ENCODE measurements around the gene PRKACB. TPM values are rescaled to one million over a fixed set of nuclear protein-coding genes. Genes with fewer than 3 reads are reported as not detected.
A peak's percentile ranks its signal among the peaks of the same experiment; 100 is the strongest.

The PRKACB gene
- total RNA-seq, 1 experiment from 2014 or later = 16.6 TPM

GRCh38 chr1:84259376-84259775 is 115.3 kb downstream of the PRKACB start:
- DNase-seq = no peak
- Histone ChIP-seq H3K27me3 (ENCODE audit: control insufficient read depth, insufficient read depth, low read length) (no peaks in the 10 kb centered on the region), H3K4me3 (ENCODE audit: insufficient read depth, low read depth, low read length) (no peak overlapping the region), H3K36me3 (replicated peaks; ENCODE audit: control insufficient read depth, insufficient read depth, low read length) (no peaks in the 10 kb centered on the region)

- no peaks in the 10 kb centered on the region for H3K36me3 ChIP-seq (replicated peaks; ENCODE audit: control insufficient read depth, insufficient read depth, low read length)
- no peaks in the 10 kb centered on the region for H3K27me3 ChIP-seq (ENCODE audit: control insufficient read depth, insufficient read depth, low read length)
- no peak overlapping the region for H3K4me3 ChIP-seq (ENCODE audit: insufficient read depth, low read depth, low read length)
- DNase-seq = no peak
Measured at GRCh38 chr1:84259989-84260388, 115.9 kb downstream of the PRKACB start.

- Histone ChIP-seq H3K27me3 (ENCODE audit: control insufficient read depth, insufficient read depth, low read length) (no peaks in the 10 kb centered on the region), H3K4me3 (ENCODE audit: insufficient read depth, low read depth, low read length) (no peak overlapping the region), H3K36me3 (replicated peaks; ENCODE audit: control insufficient read depth, insufficient read depth, low read length) (no peaks in the 10 kb centered on the region)
- DNase-seq = no peak
Measured at GRCh38 chr1:84260852-84261518, 116.9 kb downstream of the PRKACB start.

GRCh38 chr1:84264961-84265360 is 120.9 kb downstream of the PRKACB start:
- no peaks in the 10 kb centered on the region for H3K27me3 ChIP-seq (ENCODE audit: control insufficient read depth, insufficient read depth, low read length)
- no peaks in the 10 kb centered on the region for H3K36me3 ChIP-seq (replicated peaks; ENCODE audit: control insufficient read depth, insufficient read depth, low read length)
- no peak for DNase-seq
- no peak overlapping the region for H3K4me3 ChIP-seq (ENCODE audit: insufficient read depth, low read depth, low read length)

- Histone ChIP-seq H3K36me3 (replicated peaks; ENCODE audit: control insufficient read depth, insufficient read depth, low read length) (no peaks in the 10 kb centered on the region), H3K4me3 (ENCODE audit: insufficient read depth, low read depth, low read length) (no peak overlapping the region), H3K27me3 (ENCODE audit: control insufficient read depth, insufficient read depth, low read length) (no peaks in the 10 kb centered on the region)
- DNase-seq = no peak
Measured at GRCh38 chr1:84265867-84266266, 121.8 kb downstream of the PRKACB start.

- Histone ChIP-seq H3K27me3 (ENCODE audit: control insufficient read depth, insufficient read depth, low read length) (no peaks in the 10 kb centered on the region), H3K4me3 (ENCODE audit: insufficient read depth, low read depth, low read length) (no peak overlapping the region), H3K36me3 (replicated peaks; ENCODE audit: control insufficient read depth, insufficient read depth, low read length) (no peaks in the 10 kb centered on the region)
- DNase-seq = no peak
Measured at GRCh38 chr1:84266748-84267147, 122.7 kb downstream of the PRKACB start.

GRCh38 chr1:84267476-84267875 is 123.4 kb downstream of the PRKACB start:
- no peak overlapping the region for H3K4me3 ChIP-seq (ENCODE audit: insufficient read depth, low read depth, low read length)
- DNase-seq = no peak
- H3K36me3 ChIP-seq (replicated peaks; ENCODE audit: control insufficient read depth, insufficient read depth, low read length) = no peaks in the 10 kb centered on the region
- no peaks in the 10 kb centered on the region for H3K27me3 ChIP-seq (ENCODE audit: control insufficient read depth, insufficient read depth, low read length)

- Histone ChIP-seq H3K36me3 (replicated peaks; ENCODE audit: control insufficient read depth, insufficient read depth, low read length) (no peaks in the 10 kb centered on the region), H3K4me3 (ENCODE audit: insufficient read depth, low read depth, low read length) (no peak overlapping the region), H3K27me3 (ENCODE audit: control insufficient read depth, insufficient read depth, low read length) (no peaks in the 10 kb centered on the region)
- DNase-seq = no peak
Measured at GRCh38 chr1:84268346-84268745, 124.3 kb downstream of the PRKACB start.

- no peak for DNase-seq
- Histone ChIP-seq H3K27me3 (ENCODE audit: control insufficient read depth, insufficient read depth, low read length) (no peaks in the 10 kb centered on the region), H3K4me3 (ENCODE audit: insufficient read depth, low read depth, low read length) (no peak overlapping the region), H3K36me3 (replicated peaks; ENCODE audit: control insufficient read depth, insufficient read depth, low read length) (no peaks in the 10 kb centered on the region)
Measured at GRCh38 chr1:84269306-84269705, 125.2 kb downstream of the PRKACB start.

GRCh38 chr1:84271441-84272151 is 127.5 kb downstream of the PRKACB start:
- H3K36me3 ChIP-seq (replicated peaks; ENCODE audit: control insufficient read depth, insufficient read depth, low read length) = no peaks in the 10 kb centered on the region
- no peaks in the 10 kb centered on the region for H3K27me3 ChIP-seq (ENCODE audit: control insufficient read depth, insufficient read depth, low read length)
- no peak overlapping the region for H3K4me3 ChIP-seq (ENCODE audit: insufficient read depth, low read depth, low read length)
- DNase-seq = peak; percentile 25

GRCh38 chr1:84272401-84272800 is 128.3 kb downstream of the PRKACB start:
- DNase-seq = peak; percentile 52
- no peaks in the 10 kb centered on the region for H3K36me3 ChIP-seq (replicated peaks; ENCODE audit: control insufficient read depth, insufficient read depth, low read length)
- no peaks in the 10 kb centered on the region for H3K27me3 ChIP-seq (ENCODE audit: control insufficient read depth, insufficient read depth, low read length)
- no peak overlapping the region for H3K4me3 ChIP-seq (ENCODE audit: insufficient read depth, low read depth, low read length)

- Histone ChIP-seq H3K4me3 (ENCODE audit: insufficient read depth, low read depth, low read length) (no peak overlapping the region), H3K27me3 (ENCODE audit: control insufficient read depth, insufficient read depth, low read length) (no peaks in the 10 kb centered on the region), H3K36me3 (replicated peaks; ENCODE audit: control insufficient read depth, insufficient read depth, low read length) (no peaks in the 10 kb centered on the region)
- no peak for DNase-seq
Measured at GRCh38 chr1:84277343-84278059, 133.4 kb downstream of the PRKACB start.

- Histone ChIP-seq H3K4me3 (ENCODE audit: insufficient read depth, low read depth, low read length) (no peak overlapping the region), H3K36me3 (replicated peaks; ENCODE audit: control insufficient read depth, insufficient read depth, low read length) (no peaks in the 10 kb centered on the region), H3K27me3 (ENCODE audit: control insufficient read depth, insufficient read depth, low read length) (no peaks in the 10 kb centered on the region)
- no peak for DNase-seq
Measured at GRCh38 chr1:84278905-84279304, 134.8 kb downstream of the PRKACB start.

GRCh38 chr1:84280912-84281311 is 136.8 kb downstream of the PRKACB start:
- no peaks in the 10 kb centered on the region for H3K36me3 ChIP-seq (replicated peaks; ENCODE audit: control insufficient read depth, insufficient read depth, low read length)
- no peaks in the 10 kb centered on the region for H3K27me3 ChIP-seq (ENCODE audit: control insufficient read depth, insufficient read depth, low read length)
- no peak overlapping the region for H3K4me3 ChIP-seq (ENCODE audit: insufficient read depth, low read depth, low read length)
- DNase-seq = no peak

GRCh38 chr1:84282780-84283333 is 138.8 kb downstream of the PRKACB start:
- Histone ChIP-seq H3K4me3 (ENCODE audit: insufficient read depth, low read depth, low read length) (no peak overlapping the region), H3K36me3 (replicated peaks; ENCODE audit: control insufficient read depth, insufficient read depth, low read length) (no peaks in the 10 kb centered on the region), H3K27me3 (ENCODE audit: control insufficient read depth, insufficient read depth, low read length) (no peaks in the 10 kb centered on the region)
- DNase-seq = no peak

All from H7 (cell line).